ENCODE data around the gene GUCA1A.

- TF ChIP-seq CTCF (IDR thresholded peaks at IDR 0.05) (no peak), POLR2A (IDR thresholded peaks at IDR 0.05) (no peak), EP300 (IDR thresholded peaks at IDR 0.05) (no peak)
Measured at GRCh38 chr6:42168650-42169049, 4.5 kb upstream of the GUCA1A start.

Measured in upper lobe of left lung (tissue), 4 donors.